Measurements from ENCODE around the gene CYP3A7.

DNA sequence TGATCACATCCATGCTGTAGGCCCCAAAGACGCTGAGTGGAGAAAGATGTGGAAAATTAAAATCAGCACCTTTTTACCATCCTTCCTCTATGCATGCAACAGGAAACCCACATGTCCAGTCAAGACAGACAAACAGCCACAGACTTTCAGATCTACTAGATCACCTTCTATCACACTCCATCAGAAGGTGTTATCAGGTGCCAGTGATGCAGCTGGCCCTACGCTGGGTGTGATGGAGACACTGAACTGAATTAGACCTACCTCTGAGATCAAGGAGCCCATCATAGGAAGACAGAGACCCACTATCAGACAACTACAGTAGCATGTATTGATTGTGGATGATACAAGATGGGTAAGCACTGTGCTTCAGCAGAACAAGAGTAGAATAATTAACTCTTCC is 33.5 kb upstream of the CYP3A7 start:
- TF ChIP-seq, protein P1, sequence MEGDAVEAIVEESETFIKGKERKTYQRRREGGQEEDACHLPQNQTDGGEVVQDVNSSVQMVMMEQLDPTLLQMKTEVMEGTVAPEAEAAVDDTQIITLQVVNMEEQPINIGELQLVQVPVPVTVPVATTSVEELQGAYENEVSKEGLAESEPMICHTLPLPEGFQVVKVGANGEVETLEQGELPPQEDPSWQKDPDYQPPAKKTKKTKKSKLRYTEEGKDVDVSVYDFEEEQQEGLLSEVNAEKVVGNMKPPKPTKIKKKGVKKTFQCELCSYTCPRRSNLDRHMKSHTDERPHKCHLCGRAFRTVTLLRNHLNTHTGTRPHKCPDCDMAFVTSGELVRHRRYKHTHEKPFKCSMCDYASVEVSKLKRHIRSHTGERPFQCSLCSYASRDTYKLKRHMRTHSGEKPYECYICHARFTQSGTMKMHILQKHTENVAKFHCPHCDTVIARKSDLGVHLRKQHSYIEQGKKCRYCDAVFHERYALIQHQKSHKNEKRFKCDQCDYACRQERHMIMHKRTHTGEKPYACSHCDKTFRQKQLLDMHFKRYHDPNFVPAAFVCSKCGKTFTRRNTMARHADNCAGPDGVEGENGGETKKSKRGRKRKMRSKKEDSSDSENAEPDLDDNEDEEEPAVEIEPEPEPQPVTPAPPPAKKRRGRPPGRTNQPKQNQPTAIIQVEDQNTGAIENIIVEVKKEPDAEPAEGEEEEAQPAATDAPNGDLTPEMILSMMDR (conservative IDR thresholded peaks at IDR 0.05; ENCODE audit: low read depth, low read length), result no peak
- TF ChIP-seq, protein P2, sequence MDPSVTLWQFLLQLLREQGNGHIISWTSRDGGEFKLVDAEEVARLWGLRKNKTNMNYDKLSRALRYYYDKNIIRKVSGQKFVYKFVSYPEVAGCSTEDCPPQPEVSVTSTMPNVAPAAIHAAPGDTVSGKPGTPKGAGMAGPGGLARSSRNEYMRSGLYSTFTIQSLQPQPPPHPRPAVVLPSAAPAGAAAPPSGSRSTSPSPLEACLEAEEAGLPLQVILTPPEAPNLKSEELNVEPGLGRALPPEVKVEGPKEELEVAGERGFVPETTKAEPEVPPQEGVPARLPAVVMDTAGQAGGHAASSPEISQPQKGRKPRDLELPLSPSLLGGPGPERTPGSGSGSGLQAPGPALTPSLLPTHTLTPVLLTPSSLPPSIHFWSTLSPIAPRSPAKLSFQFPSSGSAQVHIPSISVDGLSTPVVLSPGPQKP (IDR thresholded peaks at IDR 0.05; ENCODE audit: borderline replicate concordance, low read depth, low read length), result no peak
- TF ChIP-seq RCOR1 (IDR thresholded peaks at IDR 0.05; ENCODE audit: insufficient replicate concordance, low read length), result no peak
- TF ChIP-seq MAFK (IDR thresholded peaks at IDR 0.05; ENCODE audit: low read depth, low read length), result no peak
- TF ChIP-seq POLR2A (IDR thresholded peaks at IDR 0.05; ENCODE audit: low read depth, low read length), result no peak
- no peak for TF ChIP-seq CEBPB (IDR thresholded peaks at IDR 0.05; ENCODE audit: low read depth, low read length)
- TF ChIP-seq RFX5 (IDR thresholded peaks at IDR 0.05; ENCODE audit: low read depth, low read length), result no peak
- no peak for TF ChIP-seq RAD21 (IDR thresholded peaks at IDR 0.05; ENCODE audit: low read length)

Data from IMR-90 (cell line).